Activated gamma-delta T cell treated with Interleukin-2 at 50 U/mL for 16 hours (primary cell): ENCODE data around the gene AHNAK.
"Not testable (repeated sequence)": the region's sequence is repeated elsewhere in the genome, so short reads cannot be mapped to it uniquely, and the experiment has no call there.

Experiments used
- DNase-seq: peaks from one replicate; pipeline ENCODE4 v3.0.0-alpha.2; 2020

The AHNAK gene, protein sequence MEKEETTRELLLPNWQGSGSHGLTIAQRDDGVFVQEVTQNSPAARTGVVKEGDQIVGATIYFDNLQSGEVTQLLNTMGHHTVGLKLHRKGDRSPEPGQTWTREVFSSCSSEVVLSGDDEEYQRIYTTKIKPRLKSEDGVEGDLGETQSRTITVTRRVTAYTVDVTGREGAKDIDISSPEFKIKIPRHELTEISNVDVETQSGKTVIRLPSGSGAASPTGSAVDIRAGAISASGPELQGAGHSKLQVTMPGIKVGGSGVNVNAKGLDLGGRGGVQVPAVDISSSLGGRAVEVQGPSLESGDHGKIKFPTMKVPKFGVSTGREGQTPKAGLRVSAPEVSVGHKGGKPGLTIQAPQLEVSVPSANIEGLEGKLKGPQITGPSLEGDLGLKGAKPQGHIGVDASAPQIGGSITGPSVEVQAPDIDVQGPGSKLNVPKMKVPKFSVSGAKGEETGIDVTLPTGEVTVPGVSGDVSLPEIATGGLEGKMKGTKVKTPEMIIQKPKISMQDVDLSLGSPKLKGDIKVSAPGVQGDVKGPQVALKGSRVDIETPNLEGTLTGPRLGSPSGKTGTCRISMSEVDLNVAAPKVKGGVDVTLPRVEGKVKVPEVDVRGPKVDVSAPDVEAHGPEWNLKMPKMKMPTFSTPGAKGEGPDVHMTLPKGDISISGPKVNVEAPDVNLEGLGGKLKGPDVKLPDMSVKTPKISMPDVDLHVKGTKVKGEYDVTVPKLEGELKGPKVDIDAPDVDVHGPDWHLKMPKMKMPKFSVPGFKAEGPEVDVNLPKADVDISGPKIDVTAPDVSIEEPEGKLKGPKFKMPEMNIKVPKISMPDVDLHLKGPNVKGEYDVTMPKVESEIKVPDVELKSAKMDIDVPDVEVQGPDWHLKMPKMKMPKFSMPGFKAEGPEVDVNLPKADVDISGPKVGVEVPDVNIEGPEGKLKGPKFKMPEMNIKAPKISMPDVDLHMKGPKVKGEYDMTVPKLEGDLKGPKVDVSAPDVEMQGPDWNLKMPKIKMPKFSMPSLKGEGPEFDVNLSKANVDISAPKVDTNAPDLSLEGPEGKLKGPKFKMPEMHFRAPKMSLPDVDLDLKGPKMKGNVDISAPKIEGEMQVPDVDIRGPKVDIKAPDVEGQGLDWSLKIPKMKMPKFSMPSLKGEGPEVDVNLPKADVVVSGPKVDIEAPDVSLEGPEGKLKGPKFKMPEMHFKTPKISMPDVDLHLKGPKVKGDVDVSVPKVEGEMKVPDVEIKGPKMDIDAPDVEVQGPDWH (N-terminal part only)

GRCh38 chr11:62546244-62546928 lies at the start of gene AHNAK:
Gene AHNAK (minus strand): TSS chr11:62546806. CDS start chr11:62536098, 10,708 bp downstream.
- peak; percentile 64 for DNase-seq

- DNase-seq, result no peak
Measured at GRCh38 chr11:62595124-62595523, 48.5 kb upstream of the AHNAK start.

DNA sequence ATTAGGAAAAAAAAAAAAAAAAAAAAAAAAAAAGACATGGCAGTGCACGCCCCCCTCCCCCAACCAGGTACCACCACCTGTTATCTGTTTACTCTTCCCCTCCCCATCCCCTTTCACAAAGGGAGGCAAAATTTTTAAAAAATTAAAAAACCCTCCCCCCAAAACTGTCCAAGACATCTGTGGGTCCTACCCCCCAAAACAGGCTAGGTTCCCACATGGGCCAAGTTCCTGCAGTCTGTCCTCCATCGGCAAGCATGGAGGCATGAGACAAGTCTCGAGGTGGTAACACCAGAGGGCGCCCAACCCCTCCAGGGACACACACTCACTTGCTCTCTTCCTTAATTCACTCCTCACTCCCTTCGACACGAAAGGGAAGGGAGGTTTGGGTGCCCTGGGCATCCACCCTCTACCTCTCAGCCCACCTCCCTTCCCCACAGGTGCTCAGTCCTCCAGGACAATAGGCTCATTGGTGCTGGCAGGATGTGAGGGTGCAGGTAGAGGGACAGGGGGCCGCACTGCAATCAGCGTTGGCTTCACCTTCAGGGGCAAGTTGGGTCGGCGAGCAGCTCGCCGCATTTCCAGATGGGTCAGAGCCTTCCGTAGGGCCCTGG lies 46.9 kb upstream of the AHNAK start:
- peak; percentile 76 for DNase-seq

DNA sequence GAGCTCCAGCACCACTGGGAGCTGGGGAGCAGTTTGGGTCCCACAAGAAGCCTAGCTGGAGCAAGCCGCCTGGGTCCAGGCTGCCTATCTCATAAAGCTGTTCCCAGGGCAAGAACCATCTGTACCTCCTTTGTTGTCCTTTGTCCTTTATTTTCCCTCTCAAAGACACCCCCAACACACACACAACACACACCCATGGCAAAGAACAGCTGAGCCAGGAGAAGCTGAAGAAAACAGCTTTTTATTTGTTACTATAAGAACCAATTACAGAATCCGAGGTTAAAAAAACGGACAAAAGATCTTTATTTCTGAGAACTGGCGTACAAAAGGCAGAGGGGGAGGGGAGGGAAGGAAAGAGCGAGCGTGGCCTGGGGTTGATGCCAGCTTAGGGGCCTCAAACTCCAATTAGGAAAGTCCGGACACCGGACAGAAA lies 46.4 kb upstream of the AHNAK start:
- DNase-seq, result no peak

DNA sequence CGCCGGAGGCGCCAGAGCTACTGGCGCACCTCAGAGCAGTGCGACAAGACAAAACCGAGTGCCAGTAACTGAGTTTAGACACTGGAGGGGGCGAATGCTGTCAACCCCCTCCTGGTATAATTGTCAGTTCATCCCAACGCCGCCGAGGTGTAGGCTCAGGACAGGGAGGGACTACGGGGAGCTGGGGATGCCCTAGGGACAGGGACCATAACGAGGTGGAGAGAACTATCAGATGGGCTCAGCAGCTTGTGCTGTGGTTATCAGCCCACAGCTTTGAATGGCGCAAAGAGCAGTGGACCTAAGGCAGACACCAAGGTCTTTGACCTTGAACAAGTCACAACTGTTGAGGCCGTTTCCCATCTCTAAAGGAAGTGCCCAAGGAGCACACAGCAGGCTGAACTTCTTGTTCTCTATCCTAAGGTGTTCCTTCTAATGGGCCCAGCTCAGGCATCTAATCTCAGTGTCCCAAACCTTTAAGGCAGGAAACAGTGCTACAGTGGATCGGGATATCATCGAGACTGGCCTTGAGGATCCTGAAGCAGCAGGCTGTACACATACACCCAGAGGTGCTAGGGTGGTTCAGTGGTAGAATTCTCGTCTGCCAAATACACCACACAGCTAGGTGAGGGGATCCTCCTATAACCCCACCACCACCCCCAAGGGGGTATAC lies 45.7 kb upstream of the AHNAK start:
- no peak for DNase-seq

GRCh38 chr11:62591448-62592145 lies 45.0 kb upstream of the AHNAK start, which contains the start of gene TUT1:
Gene TUT1 (minus strand): TSS chr11:62591523. CDS start chr11:62591485, 38 bp downstream.
- peak; percentile 94 for DNase-seq

- no peak for DNase-seq
Measured at GRCh38 chr11:62588966-62589637, 42.5 kb upstream of the AHNAK start.

GRCh38 chr11:62585356-62585755 lies 38.8 kb upstream of the AHNAK start:
- not testable (repeated sequence) for DNase-seq

GRCh38 chr11:62581735-62582134 lies 35.1 kb upstream of the AHNAK start:
- DNase-seq, result not testable (repeated sequence)

DNA sequence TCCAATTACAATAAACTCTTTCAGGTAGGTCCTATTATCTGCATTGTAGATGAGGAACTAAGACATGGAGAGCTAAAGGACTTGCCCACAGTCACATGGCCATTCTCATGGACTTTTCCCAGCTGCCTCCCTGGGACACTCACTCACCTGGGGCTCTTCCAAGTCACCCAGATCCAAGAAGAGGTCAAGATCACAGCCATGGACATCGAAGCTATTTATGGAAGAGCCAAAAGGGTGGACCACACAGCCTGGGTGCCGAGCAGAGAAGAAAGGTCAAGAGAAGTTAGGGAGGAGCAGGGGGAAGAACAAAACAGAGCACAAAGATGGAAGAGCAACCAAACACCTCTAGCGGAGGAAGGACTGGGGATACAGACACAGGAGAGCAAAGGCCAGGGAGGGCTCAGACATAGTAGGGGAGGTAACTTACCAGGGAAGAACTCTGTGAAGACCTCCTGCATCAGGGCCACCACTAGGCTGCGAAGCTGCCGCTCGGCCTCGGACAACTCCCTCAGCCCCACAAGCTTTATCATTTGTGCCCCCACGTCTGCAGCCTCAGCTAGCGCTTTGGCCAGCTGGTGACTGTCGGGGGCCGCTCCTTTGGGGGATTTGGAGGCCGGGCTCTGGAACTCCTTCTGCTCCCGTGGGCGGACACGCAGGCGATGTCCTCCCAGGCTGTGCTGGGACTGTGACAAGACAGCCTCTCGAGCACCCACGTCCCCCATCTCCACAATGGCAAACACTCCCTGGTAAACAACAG lies 34.5 kb upstream of the AHNAK start:
- DNase-seq, result no peak

DNA sequence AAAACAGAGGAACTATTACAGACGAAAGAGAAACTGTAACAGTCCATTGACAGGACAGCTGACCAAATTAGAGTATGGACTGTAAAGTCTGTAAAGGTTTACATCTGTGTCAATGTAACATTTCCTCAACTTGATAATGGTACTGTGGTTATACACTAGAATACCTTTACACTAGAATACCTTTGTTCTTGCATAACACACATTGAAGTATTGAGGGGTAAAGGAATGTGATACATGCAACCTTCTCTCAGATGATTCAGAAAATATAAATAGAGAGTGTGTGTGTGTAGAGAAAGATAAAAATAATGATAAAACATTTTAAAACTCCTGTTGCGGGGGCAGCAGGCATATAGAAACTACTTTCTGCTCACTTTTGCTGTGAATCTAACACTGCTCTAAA lies 32.6 kb upstream of the AHNAK start:
- no peak for DNase-seq

- DNase-seq, result no peak
Measured at GRCh38 chr11:62578541-62578940, 31.9 kb upstream of the AHNAK start.

GRCh38 chr11:62577046-62577714 lies 30.6 kb upstream of the AHNAK start:
- DNase-seq, result no peak

GRCh38 chr11:62575837-62576236 lies 29.2 kb upstream of the AHNAK start:
- no peak for DNase-seq

DNA sequence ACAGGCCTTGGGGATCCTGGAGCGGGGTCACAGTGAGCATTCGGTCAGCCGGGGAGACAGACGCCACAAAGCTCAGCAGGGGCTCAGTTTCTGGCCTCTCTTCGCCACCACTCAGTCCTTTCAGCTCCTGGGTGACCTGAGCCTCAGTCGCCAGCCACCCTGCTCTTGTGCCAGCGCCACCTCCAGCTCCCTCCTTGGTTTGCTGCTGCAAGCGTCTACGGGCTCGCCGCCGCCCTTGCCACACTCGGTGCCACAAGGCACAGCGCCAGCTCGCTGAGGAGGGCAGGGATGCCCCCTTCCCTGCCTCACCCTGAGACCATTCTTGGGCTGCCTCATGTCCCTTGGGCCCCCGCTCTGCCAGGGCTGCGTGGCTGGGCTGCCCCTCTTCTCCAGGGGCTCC lies 28.6 kb upstream of the AHNAK start:
- DNase-seq, result no peak

DNA sequence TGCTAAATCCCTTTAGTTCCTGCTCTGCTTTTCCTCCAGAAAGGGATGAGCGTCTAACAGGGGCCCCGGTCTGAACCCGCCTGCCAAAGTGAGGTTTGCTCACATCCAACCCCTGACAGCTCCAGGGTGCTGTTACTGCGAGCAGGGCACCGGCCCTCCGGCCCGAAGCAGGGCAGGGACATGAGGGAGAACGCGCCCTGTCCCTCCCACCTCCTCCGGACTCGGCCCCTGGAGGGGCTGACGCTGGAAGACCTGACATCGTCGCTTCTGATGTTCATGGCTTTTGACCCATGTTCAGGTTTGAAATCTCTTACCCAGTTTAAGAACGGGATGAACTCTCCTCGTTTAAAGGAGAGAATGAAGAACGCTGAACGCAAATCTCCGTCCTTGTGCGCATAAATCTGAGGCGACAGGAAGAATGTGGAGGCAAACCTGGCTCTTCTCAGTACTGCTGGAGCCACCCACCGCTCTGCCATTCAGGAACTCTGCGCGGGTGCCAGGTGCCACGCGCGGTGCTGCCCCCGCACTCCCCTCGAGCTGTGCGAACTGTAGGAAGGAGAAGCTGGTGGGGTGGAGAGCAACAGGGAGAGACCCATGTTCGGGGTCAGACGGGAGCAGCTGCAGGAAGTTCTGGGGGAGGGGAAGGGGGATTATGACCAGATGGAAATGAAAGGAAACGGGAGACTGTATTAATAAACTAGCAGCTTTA lies 27.9 kb upstream of the AHNAK start:
- no peak for DNase-seq

DNA sequence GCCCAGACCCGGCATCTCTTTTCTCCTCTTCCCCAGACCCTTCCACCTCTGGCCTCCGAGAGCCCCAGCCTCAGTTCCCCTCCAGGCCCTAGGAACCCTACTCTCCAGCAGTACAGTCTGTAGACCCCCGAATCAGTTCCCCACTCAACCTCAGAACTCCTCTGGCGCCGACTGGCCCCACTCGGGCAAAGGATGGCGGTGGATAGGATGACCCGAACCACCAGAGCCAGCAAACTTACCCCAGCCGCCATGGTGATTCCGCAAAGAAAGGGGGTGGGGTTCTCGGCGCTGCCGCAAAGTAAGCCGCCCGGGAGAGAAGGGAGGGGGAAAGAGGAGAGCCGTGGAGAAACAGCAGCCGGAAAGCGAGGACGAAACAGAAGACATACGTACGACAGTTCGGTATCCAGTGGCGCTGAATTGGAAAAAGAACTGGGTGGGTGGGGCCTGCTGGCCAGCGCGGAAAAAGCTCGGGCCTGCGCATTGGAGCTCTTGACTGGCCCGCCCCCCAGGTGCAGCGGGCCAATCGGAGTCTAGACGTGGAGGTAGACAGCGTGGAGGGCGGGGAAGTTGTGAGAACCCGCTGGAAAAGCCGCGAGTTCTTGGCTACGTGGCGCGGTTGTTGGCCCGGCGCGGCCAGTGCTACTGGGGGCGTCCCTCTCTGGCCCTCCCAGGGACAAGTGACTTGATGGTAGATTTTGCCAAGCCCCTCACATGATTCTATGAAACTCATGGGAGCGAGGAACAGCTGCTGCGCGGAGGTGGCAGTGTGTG lies 27.2 kb upstream of the AHNAK start, which contains the start of gene EEF1G:
Gene EEF1G (minus strand): TSS at position 300 of the 771 bp plus-strand sequence. CDS start 49 bp downstream, at position 251.
- peak; percentile 97 for DNase-seq
